ENCODE results near the gene FAM98C. TPM values are rescaled to one million over a fixed set of nuclear protein-coding genes. Genes with fewer than 3 reads are reported as not detected.

The FAM98C gene
- total RNA-seq, 1 donor from 2014 or later, result 17.9 TPM

DNA sequence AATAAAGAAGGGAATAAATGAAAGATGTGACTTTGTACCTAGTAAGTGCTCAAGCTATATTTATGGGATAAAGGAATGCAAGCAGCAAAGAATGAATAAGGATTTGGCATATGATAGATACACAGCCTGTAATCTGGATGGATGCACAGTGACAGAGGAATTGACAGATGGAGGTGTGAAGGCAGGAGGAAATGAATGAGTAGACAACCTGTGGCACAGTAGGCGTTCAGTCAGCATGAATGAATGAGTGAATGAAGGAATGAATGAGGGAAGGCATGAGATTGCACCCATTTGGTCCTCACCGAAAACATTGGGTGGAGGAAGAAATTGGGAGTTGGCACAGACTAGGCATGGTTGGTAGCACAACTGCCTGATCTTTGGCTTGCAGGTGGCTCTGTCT lies 33.3 kb upstream of the FAM98C start:
- Mint-ChIP-seq H3K36me3 (no peaks in the 10 kb centered on the region), H3K9me3 (no peaks in the 10 kb centered on the region)

DNA sequence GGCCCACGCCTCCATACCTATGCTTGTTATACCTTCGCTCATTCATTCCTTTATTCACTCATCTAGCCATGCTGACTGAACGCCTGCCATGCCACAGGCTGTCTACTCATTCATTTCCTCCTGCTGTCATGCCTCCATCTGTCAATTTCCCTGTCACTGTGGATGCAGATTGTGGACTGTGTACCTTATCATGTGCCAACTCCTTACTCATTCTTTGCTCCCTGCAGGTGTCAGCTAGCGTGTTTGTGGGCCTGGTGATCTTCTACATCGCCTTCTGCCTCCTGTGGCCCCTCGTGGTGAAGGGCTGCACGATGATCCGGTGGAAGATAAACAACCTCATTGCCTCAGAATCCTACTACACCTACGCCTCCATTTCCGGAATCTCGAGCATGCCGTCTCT lies 32.6 kb upstream of the FAM98C start:
- H3K4me3 Mint-ChIP-seq, result no peak overlapping the region
- no peaks in the 10 kb centered on the region for H3K9me3 Mint-ChIP-seq
- no peak overlapping the region for H3K27ac Mint-ChIP-seq
- H3K36me3 Mint-ChIP-seq, result no peaks in the 10 kb centered on the region
- H3K27me3 Mint-ChIP-seq (ENCODE audit: low read depth), result peaks cover 29% of the 10 kb centered on the region
- TF ChIP-seq, protein P1, sequence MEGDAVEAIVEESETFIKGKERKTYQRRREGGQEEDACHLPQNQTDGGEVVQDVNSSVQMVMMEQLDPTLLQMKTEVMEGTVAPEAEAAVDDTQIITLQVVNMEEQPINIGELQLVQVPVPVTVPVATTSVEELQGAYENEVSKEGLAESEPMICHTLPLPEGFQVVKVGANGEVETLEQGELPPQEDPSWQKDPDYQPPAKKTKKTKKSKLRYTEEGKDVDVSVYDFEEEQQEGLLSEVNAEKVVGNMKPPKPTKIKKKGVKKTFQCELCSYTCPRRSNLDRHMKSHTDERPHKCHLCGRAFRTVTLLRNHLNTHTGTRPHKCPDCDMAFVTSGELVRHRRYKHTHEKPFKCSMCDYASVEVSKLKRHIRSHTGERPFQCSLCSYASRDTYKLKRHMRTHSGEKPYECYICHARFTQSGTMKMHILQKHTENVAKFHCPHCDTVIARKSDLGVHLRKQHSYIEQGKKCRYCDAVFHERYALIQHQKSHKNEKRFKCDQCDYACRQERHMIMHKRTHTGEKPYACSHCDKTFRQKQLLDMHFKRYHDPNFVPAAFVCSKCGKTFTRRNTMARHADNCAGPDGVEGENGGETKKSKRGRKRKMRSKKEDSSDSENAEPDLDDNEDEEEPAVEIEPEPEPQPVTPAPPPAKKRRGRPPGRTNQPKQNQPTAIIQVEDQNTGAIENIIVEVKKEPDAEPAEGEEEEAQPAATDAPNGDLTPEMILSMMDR (IDR thresholded peaks at IDR 0.05; ENCODE audit: unreplicated experiment), result no peak
- H3K4me1 Mint-ChIP-seq, result peaks cover 7% of the 10 kb centered on the region
- DNase-seq (ENCODE audit: low spot score in 2 of 2, unreplicated experiment in 2 of 2), result no peak

More for the DNA sequence above, 33.3 kb upstream of the FAM98C start:
- Mint-ChIP-seq H3K27ac (no peak overlapping the region), H3K4me1 (peaks cover 1% of the 10 kb centered on the region), H3K4me3 (no peak overlapping the region), H3K27me3 (ENCODE audit: low read depth) (peaks cover 29% of the 10 kb centered on the region)
- TF ChIP-seq, protein P1 (IDR thresholded peaks at IDR 0.05; ENCODE audit: unreplicated experiment), result no peak
- DNase-seq (ENCODE audit: low spot score in 2 of 2, unreplicated experiment in 2 of 2), result no peak

DNA sequence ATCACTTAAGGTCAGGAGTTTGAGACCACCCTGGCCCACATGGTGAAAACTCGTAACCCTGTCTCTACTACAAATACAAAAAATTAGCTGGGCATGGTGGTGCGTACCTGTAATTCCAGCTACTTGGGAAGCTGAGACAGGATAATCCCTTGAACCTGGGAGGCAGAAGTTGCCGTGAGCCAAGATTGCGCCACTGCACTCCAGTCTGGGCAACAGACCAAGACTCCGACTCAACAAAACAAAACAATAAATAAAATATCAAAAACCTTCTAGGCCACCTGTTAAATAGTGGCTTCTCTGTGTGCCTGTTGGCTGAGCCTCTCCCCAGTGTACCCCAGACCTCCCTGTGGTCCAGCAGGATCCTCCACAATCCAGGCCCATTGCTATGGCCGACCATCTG lies 31.8 kb upstream of the FAM98C start:
- no peaks in the 10 kb centered on the region for H3K9me3 Mint-ChIP-seq
- no peaks in the 10 kb centered on the region for H3K36me3 Mint-ChIP-seq
- TF ChIP-seq, protein P1 (IDR thresholded peaks at IDR 0.05; ENCODE audit: unreplicated experiment), result no peak
- no peak for DNase-seq (ENCODE audit: low spot score in 2 of 2, unreplicated experiment in 2 of 2)
- H3K4me1 Mint-ChIP-seq, result peaks cover 14% of the 10 kb centered on the region
- no peak overlapping the region for H3K4me3 Mint-ChIP-seq
- H3K27ac Mint-ChIP-seq, result no peak overlapping the region
- H3K27me3 Mint-ChIP-seq (ENCODE audit: low read depth), result peaks cover 27% of the 10 kb centered on the region

DNA sequence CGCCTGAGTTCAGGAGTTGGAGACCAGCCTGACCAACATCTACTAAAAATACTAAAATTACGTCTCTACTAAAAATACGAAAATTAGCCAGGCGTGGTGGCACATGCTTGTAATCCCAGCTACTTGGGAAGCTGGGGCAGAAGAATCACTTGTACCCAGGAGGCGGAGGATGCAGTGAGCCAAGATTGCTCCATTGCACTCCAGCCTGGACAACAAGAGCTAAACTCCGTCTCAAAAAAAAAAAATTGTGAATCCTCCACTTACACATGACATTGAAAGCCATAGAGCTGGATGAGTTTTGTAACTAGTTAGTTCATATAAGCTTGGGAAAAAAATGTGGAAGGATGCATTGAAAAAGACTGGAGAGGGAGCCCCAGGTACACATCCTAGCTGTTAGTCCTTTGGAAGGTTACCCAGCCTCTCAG lies 29.0 kb upstream of the FAM98C start:
- no peaks in the 10 kb centered on the region for H3K36me3 Mint-ChIP-seq
- H3K4me3 Mint-ChIP-seq, result peak overlapping the region; percentile 97
- peaks cover 21% of the 10 kb centered on the region for H3K27me3 Mint-ChIP-seq (ENCODE audit: low read depth)
- no peak for DNase-seq (ENCODE audit: low spot score in 2 of 2, unreplicated experiment in 2 of 2)
- H3K9me3 Mint-ChIP-seq, result no peaks in the 10 kb centered on the region
- peak overlapping the region; percentile 98 for H3K27ac Mint-ChIP-seq
- peaks cover 21% of the 10 kb centered on the region for H3K4me1 Mint-ChIP-seq
- TF ChIP-seq, protein P1 (IDR thresholded peaks at IDR 0.05; ENCODE audit: unreplicated experiment), result no peak

DNA sequence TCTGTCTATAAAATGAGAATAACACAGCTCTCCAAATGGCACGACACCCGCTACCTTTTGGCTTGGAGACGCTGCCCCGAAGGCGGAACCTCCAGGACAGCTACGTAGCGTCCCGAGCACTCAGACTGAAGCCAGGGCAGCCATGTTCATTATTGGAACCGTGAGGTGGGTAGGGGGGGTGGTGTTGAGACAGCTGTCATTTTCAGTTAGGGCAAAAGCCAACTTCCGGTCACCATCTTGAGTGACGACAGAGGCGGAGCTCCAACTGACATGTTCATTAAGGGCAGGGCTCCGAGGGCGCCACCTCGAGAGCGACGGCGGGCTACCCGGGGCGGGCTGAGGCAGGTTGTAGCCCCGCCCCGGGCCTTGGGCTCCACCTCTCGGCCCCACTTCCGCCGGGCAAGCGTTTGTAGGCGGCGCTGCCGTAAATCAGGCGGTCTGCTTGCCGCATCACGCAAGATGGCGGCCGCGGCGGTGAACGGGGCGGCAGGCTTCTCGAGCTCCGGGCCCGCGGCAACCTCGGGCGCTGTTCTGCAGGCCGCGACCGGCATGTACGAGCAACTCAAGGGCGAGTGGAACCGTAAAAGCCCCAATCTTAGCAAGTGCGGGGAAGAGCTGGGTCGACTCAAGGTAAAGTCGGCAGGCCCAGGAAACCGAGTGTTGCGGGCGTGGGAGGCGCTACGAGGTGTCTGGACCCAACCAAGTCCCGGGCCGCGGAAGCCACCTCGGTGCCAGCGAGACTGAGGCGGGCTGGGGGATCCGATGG lies 28.4 kb upstream of the FAM98C start, which contains the start of gene PSMD8:
Gene PSMD8, plus strand, starts transcription at position 240 of the 766 bp plus-strand sequence. Its CDS starts 31 bp downstream, at position 271.
- Mint-ChIP-seq H3K27ac (peak within 1 kb of the TSS; percentile 98), H3K4me1 (peaks cover 21% of the 10 kb centered on the region), H3K36me3 (peaks cover 3% of the 10 kb centered on the region), H3K9me3 (no peaks in the 10 kb centered on the region), H3K27me3 (ENCODE audit: low read depth) (peaks cover 19% of the 10 kb centered on the region), H3K4me3 (peak within 1 kb of the TSS; percentile 97)
- DNase-seq (ENCODE audit: low spot score in 2 of 2, unreplicated experiment in 2 of 2), result peak; percentile 90 to 94
- TF ChIP-seq, protein P1 (IDR thresholded peaks at IDR 0.05; ENCODE audit: unreplicated experiment), result no peak
